HepG2 (cell line): Measurements from ENCODE around the gene C1orf87. TPM values are rescaled to one million over a fixed set of nuclear protein-coding genes. Genes with fewer than 3 reads are reported as not detected.

ENCODE experiments used
- ATAC-seq: fragments of 200-7000 bp; cut with Tn5 transposase; 3 replicates; pipeline ENCODE4 v1.9.1; 2020; ENCODE audit warnings: mild to moderate bottlenecking, moderate library complexity
- BruUV-seq: library from RNA; stranded (reverse); fragments of 400-500 nt; replicated peaks from 2 replicates; lab custom pipeline; 2021; lab: Mats Ljungman, UMichigan
- CTCF ChIA-PET: fragments of 300-600 bp; formaldehyde crosslinking; extraction: SDS; loops from one replicate; lab custom pipeline; 2021; ENCODE audit warnings: low total read pairs, inconsistent platforms, low intra/inter-chr PET ratio; lab: Yijun Ruan, JAX
- POLR2A ChIA-PET: fragments of 350-600 bp; sonication (Branson Sonifier 250); formaldehyde crosslinking; loops from one replicate; lab custom pipeline; 2020; ENCODE audit warnings: antibody characterized with exemption, inconsistent platforms; lab: Yijun Ruan, JAX
- DNase-seq: peaks from one replicate; pipeline ENCODE4 v3.0.0-alpha.2; 2015; ENCODE audit warnings: low spot score
- FAIRE-seq: peaks from 3 replicates; lab custom pipeline; 2011; peaks lifted over from hg19 to GRCh38; lab: Jason Lieb, UNC
- H2AFZ ChIP-seq: one replicate; pipeline ENCODE4 v1.6.1; 2011; ENCODE audit warnings: low read length, inconsistent platforms
- H3K27ac ChIP-seq: fragments of 300-600 bp; 3 replicates; pipeline ENCODE4 v1.8.0; 2011; ENCODE audit warnings: mixed run types, mild to moderate bottlenecking, mixed read lengths, low read length, inconsistent platforms; ENCODE audit not compliant: insufficient read depth; ENCODE audit errors: extremely low read length
- H3K27me3 ChIP-seq, 2 experiments: fragments of 200-600 bp in 1 of 2; 2 replicates in 1 of 2; 3 replicates in 1 of 2; pipeline versions ENCODE4 v1.6.0 to v1.8.0; 2011; ENCODE audit warnings: low read length in 2 of 2, mild to moderate bottlenecking in 2 of 2, moderate library complexity in 2 of 2, inconsistent platforms in 1 of 2; ENCODE audit not compliant: insufficient read depth in 2 of 2, control insufficient read depth in 1 of 2
- H3K36me3 ChIP-seq, 2 experiments: fragments of 200-600 bp in 1 of 2; replicated peaks in 1 of 2; 2 replicates in 1 of 2; 3 replicates in 1 of 2; pipeline versions ENCODE4 v1.5.1 to v1.8.0; 2011; ENCODE audit warnings: low read length in 2 of 2, inconsistent platforms in 1 of 2; ENCODE audit not compliant: insufficient read depth in 2 of 2, control insufficient read depth in 1 of 2
- H3K4me1 ChIP-seq: 2 replicates; pipeline ENCODE4 v1.5.1; 2012; ENCODE audit warnings: low read length, inconsistent platforms; ENCODE audit not compliant: insufficient read depth
- H3K4me2 ChIP-seq: 2 replicates; pipeline ENCODE4 v1.6.0; 2011; ENCODE audit warnings: low read depth, low read length, inconsistent platforms
- H3K4me3 ChIP-seq, 3 experiments: fragments of 200-600 bp in 1 of 3; sonication (generic), shearing (Covaris generic) in 1 of 3; replicated peaks in 1 of 3; 2 replicates each; pipeline ENCODE4 v1.5.1; 2011 to 2016; ENCODE audit warnings: low read length in 3 of 3, inconsistent platforms in 2 of 3, low read depth in 2 of 3, mild to moderate bottlenecking in 2 of 3, control low read depth in 1 of 3, mixed read lengths in 1 of 3; ENCODE audit not compliant: insufficient read depth in 1 of 3
- H3K79me2 ChIP-seq: one replicate; pipeline ENCODE4 v1.6.1; 2011; ENCODE audit warnings: low read length, inconsistent platforms; ENCODE audit not compliant: insufficient read depth
- H3K9ac ChIP-seq: 2 replicates; pipeline ENCODE4 v1.6.0; 2011; ENCODE audit warnings: mild to moderate bottlenecking, low read depth, low read length, inconsistent platforms; ENCODE audit not compliant: insufficient read depth
- H3K9me3 ChIP-seq: 2 replicates; pipeline ENCODE4 v1.5.1; 2012; ENCODE audit warnings: mild to moderate bottlenecking, low read length
- H4K20me1 ChIP-seq: 2 replicates; pipeline ENCODE4 v1.6.0; 2011; ENCODE audit warnings: inconsistent platforms, mild to moderate bottlenecking, low read length, moderate library complexity; ENCODE audit not compliant: insufficient read depth
- E2F1 ChIP-seq: sonication (generic); formaldehyde crosslinking; IDR thresholded peaks from 2 replicates; pipeline ENCODE4 v1.5.0; 2020; ENCODE audit warnings: missing genetic modification reagents
- IKZF5 ChIP-seq: IDR thresholded peaks from 2 replicates; pipeline ENCODE4 v1.6.1; 2018; ENCODE audit warnings: missing genetic modification reagents, mild to moderate bottlenecking, missing compliant biosample characterization
- NFRKB ChIP-seq: fragments of 450-650 bp; IDR thresholded peaks from 2 replicates; pipeline ENCODE4 v1.6.1; 2017
- SRSF4 ChIP-seq: fragments of 200-400 bp; formaldehyde crosslinking; IDR thresholded peaks from one replicate; pipeline ENCODE4 v1.6.1; 2018; ENCODE audit warnings: mild to moderate bottlenecking, low read depth, low read length, moderate library complexity; ENCODE audit not compliant: poor library complexity, severe bottlenecking
- STAG1 ChIP-seq: sonication (generic); formaldehyde crosslinking; IDR thresholded peaks from 2 replicates; pipeline ENCODE4 v1.4.0; 2020; ENCODE audit warnings: missing genetic modification reagents
- ZNF281 ChIP-seq: sonication (generic); formaldehyde crosslinking; IDR thresholded peaks from 2 replicates; pipeline ENCODE4 v1.4.0; 2020; ENCODE audit warnings: missing genetic modification reagents, borderline replicate concordance
- ZNF382 ChIP-seq: sonication (generic); formaldehyde crosslinking; IDR thresholded peaks from 2 replicates; pipeline ENCODE4 v1.5.0; 2020; ENCODE audit warnings: missing genetic modification reagents, mild to moderate bottlenecking, borderline replicate concordance
- WGBS: methylation state at CpG from one replicate; pipeline ENCODE4 v1.1.6; 2017; ENCODE audit warnings: low lambda C conversion rate; 5-methylcytosine and 5-hydroxymethylcytosine counted together
- in situ Hi-C: cut with HindIII; loops from 2 replicates; pipeline ENCODE4 v1.10.0; 2017; ENCODE audit warnings: low pct_unique_long_range_greater_than_20kb; ENCODE audit not compliant: extremely low pct_ligation_motif_present
- intact Hi-C: fragments of 100-400 bp; cut with micrococcal nuclease; formaldehyde crosslinking; loops from one replicate; pipeline ENCODE4 v1.10.0; 2022; ENCODE audit not compliant: unreplicated experiment
- polyA plus RNA-seq, 8 experiments: library from polyadenylated mRNA; depleted of rRNA in 3 of 8; stranded (reverse) in 7 of 8; unstranded in 1 of 8; fragments of >200 nt; fragmentation: Illumina TruSeq in 4 of 8; extraction: Trizol in 4 of 8; gene quantifications; 2 replicates each; pipeline versions ENCODE4 v1.2.1 to v1.2.3, GENCODE V29; 2011 to 2016; ENCODE audit warnings: low read depth in 4 of 8, missing spikeins in 1 of 8, mixed read lengths in 1 of 8; ENCODE audit not compliant: insufficient read depth in 1 of 8
- total RNA-seq, 5 experiments: library from RNA; depleted of rRNA; stranded (reverse); fragments of >200 nt; fragmentation: Illumina TruSeq; extraction: Trizol; gene quantifications; 2 replicates each; pipeline ENCODE4 v1.2.3, GENCODE V29; 2016; ENCODE audit warnings: low read depth in 1 of 5

The C1orf87 gene
- total and polyA plus RNA-seq, 2 of the 13 experiments (the other 11 are each of a cell fraction or from before 2014, with no cell fraction given) = not detected

- H3K4me1 ChIP-seq = no peaks in the 10 kb centered on the region
- DNase-seq (no peak), ATAC-seq (no peak), FAIRE-seq (no peak)
- H3K36me3 ChIP-seq = no peaks in the 10 kb centered on the region
- H4K20me1 ChIP-seq = no peaks in the 10 kb centered on the region
- no peak overlapping the region for H3K4me3 ChIP-seq
- H3K79me2 ChIP-seq = no peaks in the 10 kb centered on the region
- H3K27ac ChIP-seq = no peak overlapping the region
- POLR2A ChIA-PET = no interaction called here
- CTCF ChIA-PET = no interaction called here
- no peak overlapping the region for H2AFZ ChIP-seq
- intact Hi-C loops (no loop called here), in situ Hi-C loops (no loop called here)
- no peaks in the 10 kb centered on the region for H3K9me3 ChIP-seq
- no peak overlapping the region for H3K4me2 ChIP-seq
- no TSS peak for BruUV-seq
- no peak overlapping the region for H3K9ac ChIP-seq
- no peaks in the 10 kb centered on the region; a peak in 1 of 5 replicates for H3K27me3 ChIP-seq
- TF ChIP-seq ZNF382 (CRISPR knock-in tag) (no peak), SRSF4 (no peak), ZNF281 (CRISPR knock-in tag) (no peak), IKZF5 (CRISPR knock-in tag) (no peak), STAG1 (no peak), NFRKB (no peak), E2F1 (CRISPR knock-in tag) (no peak)
- WGBS = 0% methylated on average over 1 of the region's 1 CpG
Measured at GRCh38 chr1:60111716-60112115, 38.1 kb upstream of the C1orf87 start.
